Measurements from ENCODE around the gene CADPS2.

DNA sequence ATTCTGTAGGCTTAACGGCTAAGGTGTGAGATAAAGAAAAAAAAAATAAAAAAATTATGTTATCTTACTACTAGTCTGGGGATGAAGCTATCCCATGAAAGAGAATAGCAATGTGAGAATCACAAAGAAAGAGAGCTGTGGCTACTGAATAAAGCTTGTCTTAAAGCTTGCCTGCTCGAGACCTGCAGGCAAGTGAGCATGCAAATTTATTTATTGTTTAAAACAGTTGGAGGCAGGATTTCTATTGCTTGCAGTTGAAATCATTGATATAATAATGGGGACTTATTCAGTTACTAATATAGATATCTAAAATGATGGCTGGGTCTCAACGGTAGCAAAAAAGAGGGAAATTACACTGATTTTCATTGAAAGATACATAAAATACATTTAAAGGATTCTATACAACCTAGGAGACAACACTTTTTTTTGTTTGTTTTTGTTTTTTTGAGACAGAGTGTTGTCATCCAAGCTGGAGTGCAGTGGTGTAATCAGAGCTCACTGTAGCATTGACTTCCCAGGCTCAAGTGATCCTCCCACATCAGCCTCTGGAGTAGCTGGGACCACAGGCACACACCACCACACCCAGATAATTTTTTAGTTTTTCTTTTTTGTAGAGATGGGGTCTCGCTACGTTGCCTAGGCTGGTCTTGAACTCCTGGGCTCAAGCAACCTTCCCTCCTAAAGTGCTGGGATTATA is 437.2 kb downstream of the CADPS2 start:
- TF ChIP-seq EZH2 (IDR thresholded peaks at IDR 0.05; ENCODE audit: borderline replicate concordance, low read length) = no peak
- TF ChIP-seq, protein P1, sequence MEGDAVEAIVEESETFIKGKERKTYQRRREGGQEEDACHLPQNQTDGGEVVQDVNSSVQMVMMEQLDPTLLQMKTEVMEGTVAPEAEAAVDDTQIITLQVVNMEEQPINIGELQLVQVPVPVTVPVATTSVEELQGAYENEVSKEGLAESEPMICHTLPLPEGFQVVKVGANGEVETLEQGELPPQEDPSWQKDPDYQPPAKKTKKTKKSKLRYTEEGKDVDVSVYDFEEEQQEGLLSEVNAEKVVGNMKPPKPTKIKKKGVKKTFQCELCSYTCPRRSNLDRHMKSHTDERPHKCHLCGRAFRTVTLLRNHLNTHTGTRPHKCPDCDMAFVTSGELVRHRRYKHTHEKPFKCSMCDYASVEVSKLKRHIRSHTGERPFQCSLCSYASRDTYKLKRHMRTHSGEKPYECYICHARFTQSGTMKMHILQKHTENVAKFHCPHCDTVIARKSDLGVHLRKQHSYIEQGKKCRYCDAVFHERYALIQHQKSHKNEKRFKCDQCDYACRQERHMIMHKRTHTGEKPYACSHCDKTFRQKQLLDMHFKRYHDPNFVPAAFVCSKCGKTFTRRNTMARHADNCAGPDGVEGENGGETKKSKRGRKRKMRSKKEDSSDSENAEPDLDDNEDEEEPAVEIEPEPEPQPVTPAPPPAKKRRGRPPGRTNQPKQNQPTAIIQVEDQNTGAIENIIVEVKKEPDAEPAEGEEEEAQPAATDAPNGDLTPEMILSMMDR (IDR thresholded peaks at IDR 0.05; ENCODE audit: low read length) = no peak
